ENCODE data around the gene TEKT2.

GRCh38 chr1:36096500-36097432 is 12.9 kb downstream of the TEKT2 start:
- TF ChIP-seq POLR2AphosphoS5 (IDR thresholded peaks at IDR 0.05; ENCODE audit: low read depth, low read length), result no peak
- TF ChIP-seq FOXP2 (optimal IDR thresholded peaks at IDR 0.05; ENCODE audit: borderline replicate concordance, extremely low read depth, extremely low read length, insufficient read depth), result no peak
- no peak for TF ChIP-seq REST (IDR thresholded peaks at IDR 0.05; ENCODE audit: insufficient read depth in 1 of 2, low read depth in 2 of 2, low read length in 2 of 2)
- TF ChIP-seq TAF1 (IDR thresholded peaks at IDR 0.05; ENCODE audit: borderline replicate concordance, insufficient read depth, low read length), result no peak
- TF ChIP-seq SIN3A (IDR thresholded peaks at IDR 0.05; ENCODE audit: borderline replicate concordance, insufficient read depth, low read length), result no peak
